Left colon (tissue), 2 donors: ENCODE results near the gene SLC7A5. TPM values are rescaled to one million over a fixed set of nuclear protein-coding genes. Genes with fewer than 3 reads are reported as not detected.
"Not testable (repeated sequence)": the region's sequence is repeated elsewhere in the genome, so short reads cannot be mapped to it uniquely, and the experiment has no call there.

Experiments
- ATAC-seq: fragments of 200-7000 bp; cut with Tn5 transposase; one replicate; pipeline ENCODE4 v1.9.1; 2020; ENCODE audit warnings: mild to moderate bottlenecking, moderate library complexity
- DNase-seq, 2 donors: peaks; one replicate each; pipeline ENCODE4 v3.0.0-alpha.2; 2020
- intact Hi-C, 2 donors: fragments of 100-400 bp; cut with DNase I in 1 of 2; cut with micrococcal nuclease in 1 of 2; formaldehyde crosslinking; loops; one replicate each; pipeline versions ENCODE4 v1.11.2 to v1.14.0; 2022; cut with DNase I, micrococcal nuclease
- total RNA-seq, 2 donors: library from RNA; stranded (reverse); fragmentation: NEBNext Ultra II Directional; extraction: Animal tissue kit (Norgen Biotek cat#: 25700); gene quantifications; one replicate each; pipeline ENCODE4 v1.2.1, GENCODE V29; 2021
- donor health status: DM: no; HTN: no; CAD: no.
- donor health status: DM: yes; HTN: yes; CAD: no.

The SLC7A5 gene
- total RNA-seq, 2 donors from 2014 or later: 3.6 to 11.2 TPM

DNA sequence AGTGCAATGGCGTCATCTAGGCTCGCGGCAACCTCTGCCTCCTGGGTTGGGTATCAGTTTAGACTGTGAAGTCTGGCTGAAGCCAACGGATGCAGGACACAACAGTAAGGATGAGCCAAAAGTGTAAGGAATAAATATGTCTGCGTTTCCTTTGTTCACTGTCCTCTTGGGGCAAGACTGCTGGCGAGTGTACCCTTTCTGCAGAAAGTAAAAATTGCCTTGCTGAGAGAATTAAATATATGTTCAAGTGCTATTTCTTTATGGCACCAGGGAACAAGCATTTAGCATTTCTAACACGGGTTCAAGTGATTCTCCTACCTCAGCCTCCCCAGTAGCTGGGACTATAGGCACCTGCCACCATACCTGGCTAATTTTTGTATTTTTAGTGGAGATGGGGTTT lies 51.9 kb downstream of the SLC7A5 start:
- intact Hi-C loops: not testable (repeated sequence)

DNA sequence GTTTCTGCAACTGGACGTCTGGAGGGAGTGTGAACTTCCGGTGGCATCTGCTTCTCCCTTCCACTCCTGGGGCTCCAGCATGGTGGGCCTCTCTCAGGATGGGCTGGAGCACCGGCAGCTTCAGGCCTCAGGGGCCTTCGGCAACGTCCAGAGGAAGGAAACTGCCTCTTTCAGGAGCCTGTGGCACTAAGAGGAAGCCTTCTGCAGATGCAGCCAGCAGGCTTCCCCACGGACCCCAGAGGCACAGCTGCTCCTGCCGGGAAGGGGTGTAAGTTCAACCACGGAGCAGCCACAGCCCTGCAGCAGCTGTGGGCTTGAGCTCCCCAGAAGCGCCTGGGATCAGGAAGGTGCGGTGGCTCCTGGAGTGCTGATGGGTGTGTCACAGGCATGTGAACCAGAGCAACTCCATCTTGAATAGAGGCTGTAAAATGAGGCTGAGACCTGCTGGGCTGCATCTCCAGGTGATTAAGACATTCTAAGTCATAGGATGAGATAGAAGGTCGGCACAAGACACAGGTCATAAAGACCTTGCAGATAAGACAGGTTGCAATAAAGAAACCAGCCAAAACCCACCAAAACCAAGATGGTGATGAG lies 52.7 kb downstream of the SLC7A5 start:
- intact Hi-C loops: no loop called here
- no peak for ATAC-seq
- no peak for DNase-seq

More for the DNA sequence above, 51.9 kb downstream of the SLC7A5 start:
- ATAC-seq, DNase-seq: not testable (repeated sequence)

DNA sequence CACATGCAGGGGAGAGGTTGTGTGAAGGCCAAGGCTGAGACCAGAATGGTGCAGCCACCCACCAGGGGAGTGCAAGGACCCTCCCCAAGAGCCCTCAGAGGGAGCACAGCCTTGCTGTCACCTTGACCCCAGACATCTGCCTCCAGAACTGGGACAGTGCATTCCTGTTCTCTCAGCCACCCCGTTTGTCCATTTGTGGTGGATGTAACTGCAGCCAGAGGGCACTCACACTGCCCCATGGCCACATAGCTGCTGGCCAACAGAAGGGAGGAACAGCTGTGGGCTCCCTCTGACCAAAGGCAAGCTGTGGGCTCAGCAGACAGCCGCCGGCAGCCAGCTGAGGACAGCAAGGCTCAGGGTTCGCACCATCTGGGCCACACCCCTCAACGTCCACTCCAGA lies 53.7 kb downstream of the SLC7A5 start:
- ATAC-seq (no peak), DNase-seq (no peak)
- intact Hi-C loops: no loop called here

DNA sequence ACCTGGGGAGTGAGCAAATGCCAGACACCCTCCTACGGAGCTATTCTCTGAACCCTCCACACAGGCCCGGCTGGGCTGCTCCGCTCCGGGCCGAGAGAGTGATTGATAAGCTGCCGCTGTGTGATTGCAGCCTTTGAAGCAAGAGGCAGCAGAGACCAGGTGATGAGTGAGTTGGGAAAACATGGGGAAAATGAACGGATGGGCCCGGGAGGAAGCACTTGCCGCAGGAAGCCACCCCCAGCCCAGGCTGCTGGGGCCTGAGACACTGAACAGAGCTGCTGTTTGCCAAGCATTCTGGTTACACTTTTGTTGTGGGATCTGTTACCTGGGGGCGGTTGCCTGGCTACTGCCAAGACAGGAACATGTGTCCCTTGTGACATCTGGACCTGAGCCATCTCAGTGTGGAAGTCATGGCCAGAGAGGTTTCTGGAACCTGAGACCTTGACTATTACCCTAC lies 57.1 kb downstream of the SLC7A5 start:
- DNase-seq (no peak), ATAC-seq (no peak)
- intact Hi-C loops: no loop called here

DNA sequence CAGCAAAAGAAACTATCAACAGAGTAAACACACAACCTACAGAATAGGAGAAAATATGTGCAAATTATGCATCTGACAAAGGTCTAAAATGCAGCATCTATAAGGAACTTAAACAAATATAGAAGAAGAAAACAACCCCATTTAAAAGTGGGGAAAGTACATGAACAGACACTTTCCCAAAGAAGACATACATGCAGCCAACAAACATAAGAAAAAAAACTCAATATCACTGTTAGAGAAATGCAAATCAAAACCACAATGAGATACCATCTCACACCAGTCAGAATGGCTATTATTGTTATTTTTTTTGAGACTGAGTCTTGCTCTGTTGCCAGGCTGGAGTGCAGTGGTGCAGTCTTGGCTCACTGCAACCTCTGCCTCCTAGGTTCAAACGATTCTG lies 57.9 kb downstream of the SLC7A5 start:
- intact Hi-C loops, DNase-seq, ATAC-seq: not testable (repeated sequence)

DNA sequence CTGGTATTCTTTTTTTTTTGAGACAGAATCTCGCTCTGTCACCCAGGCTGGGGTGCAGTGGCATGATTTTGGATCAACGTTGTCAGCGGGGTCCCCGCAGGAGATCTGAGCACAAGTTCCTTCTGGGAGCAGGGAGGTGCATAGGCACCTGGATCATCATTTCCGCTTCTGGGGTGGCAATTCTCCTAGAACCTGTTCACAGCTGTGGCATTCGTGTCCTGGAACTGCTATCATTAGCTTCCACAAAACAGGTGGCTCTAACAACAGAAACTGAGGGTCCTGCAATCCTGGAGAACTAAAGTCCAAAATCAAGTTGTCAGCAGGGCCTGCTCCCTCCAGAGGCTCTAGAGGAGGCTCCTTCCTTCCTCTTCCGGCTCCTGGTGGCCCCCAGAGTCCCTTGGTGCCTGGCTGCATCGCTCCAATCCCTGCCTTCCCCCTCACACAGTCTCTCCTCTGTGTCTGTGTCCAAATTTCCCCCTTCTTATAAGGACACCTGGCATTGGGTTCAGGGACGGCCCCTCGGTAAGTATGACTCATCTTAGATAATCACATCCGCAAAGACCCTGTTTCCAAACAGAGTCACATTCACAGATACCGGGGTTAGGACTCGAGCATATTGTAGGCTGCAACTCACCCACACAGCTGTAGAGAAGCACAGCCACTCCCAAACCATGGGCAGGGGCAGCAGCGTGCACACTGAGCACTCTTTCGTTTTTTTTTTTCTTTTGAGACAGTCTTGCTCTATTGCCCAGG lies 60.0 kb downstream of the SLC7A5 start:
- ATAC-seq (no peak), DNase-seq (no peak)
- intact Hi-C loops: no loop called here

DNA sequence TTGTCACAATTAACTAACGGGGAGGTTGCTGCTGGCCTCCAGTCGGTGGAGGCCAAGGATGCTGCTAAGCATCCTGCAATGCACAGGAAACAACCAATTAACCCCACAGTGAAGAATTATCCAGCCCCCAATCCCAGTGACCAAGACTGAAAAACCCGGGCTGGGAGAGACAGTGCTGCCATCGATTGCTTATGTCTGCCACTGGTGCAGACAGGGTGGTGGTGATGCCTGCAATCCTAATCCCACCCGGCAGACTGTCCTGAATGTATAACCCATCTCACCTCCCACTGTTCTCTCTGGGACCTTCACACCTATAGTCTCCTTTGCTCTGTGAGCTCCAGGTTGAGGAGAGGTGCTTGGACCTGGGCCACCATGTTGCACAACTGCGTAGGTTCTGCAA lies 61.2 kb downstream of the SLC7A5 start:
- ATAC-seq: no peak
- intact Hi-C loops: no loop called here

DNA sequence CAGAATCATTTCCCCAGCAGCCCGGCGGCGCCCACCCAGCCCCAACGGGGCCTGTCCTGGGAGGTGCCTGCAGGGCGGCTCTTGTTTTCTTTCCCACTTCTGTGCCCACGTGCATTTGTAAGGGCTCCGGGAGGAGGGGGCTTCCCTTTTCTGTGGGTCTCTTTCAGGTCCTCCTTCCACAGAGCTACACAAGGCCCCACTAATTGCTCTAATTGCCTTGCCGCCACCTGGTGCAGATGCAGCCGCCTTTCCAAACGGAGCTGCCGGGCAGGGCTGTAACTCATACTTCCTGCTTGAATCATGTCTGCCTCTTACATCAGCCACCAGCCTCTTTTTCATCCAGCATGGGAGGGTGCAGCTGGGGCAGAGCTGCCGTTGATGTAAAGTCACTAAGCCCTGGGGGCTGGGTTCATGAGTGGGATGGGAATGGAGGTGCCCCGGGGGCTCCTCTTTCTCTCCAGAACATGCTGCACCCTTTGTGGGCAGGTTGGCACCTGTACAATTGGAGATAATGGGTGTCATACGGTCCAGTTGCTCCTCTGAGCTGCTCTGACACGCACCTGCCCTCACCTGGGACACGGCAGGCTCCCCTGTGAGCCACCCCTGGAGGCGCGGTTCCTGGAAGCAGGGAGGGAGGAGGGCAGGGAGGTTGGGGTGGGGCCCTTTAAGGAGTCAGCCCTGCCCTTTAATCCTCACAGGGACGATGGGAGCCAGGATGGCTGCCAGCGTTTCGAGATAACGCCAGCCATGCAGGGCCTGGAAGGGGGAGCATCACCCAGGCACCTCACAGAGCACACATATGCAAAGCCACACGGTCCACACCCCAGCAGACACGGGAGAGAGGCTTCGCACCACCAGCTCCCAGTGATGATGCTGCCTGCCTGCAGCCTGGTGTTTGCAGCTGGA lies 62.4 kb downstream of the SLC7A5 start:
- peak; percentile 67 to 81 for DNase-seq
- peak; percentile 93 for ATAC-seq
- intact Hi-C loops: no loop called here

More for the DNA sequence above, 61.2 kb downstream of the SLC7A5 start:
- DNase-seq: no peak

DNA sequence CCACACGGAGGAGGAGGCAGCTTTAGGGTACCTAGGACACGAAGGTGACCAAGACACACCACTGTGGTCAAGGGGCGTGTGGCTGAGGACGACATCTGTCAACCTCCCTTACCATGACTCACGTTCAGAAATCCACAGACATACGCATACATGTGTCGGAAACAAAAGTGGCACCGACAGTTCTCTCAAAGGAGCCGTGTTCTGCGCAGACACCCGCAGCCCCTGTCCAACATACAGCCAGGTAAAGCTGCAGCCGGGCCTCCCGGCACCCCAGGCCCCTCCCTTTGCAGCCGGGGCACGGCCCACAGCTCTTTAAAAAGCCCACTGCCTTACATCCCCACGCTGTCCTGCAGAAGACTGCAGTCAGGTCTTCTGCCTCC lies 63.1 kb downstream of the SLC7A5 start:
- DNase-seq: no peak
- intact Hi-C loops: no loop called here
- peak; percentile 31 for ATAC-seq

DNA sequence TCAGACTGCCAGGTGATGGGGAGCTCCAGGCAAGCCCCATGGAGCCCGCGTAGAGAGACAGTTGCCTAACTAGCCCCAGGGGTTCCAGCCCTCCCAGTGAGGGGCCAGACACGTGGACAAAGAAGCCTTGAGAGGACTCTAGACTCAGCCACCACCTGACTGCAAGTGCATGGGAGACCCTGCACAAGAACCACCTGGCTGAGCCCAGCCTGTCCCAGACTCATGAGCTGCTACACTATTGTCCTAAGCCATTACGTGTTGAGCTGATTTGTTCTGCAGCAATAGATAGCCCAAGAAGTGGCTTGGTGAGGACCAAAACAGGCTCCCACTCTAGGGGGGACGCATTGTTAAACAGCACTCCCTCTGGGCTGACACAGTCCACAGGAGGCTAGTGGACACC lies 65.9 kb downstream of the SLC7A5 start:
- intact Hi-C loops: no loop called here

DNA sequence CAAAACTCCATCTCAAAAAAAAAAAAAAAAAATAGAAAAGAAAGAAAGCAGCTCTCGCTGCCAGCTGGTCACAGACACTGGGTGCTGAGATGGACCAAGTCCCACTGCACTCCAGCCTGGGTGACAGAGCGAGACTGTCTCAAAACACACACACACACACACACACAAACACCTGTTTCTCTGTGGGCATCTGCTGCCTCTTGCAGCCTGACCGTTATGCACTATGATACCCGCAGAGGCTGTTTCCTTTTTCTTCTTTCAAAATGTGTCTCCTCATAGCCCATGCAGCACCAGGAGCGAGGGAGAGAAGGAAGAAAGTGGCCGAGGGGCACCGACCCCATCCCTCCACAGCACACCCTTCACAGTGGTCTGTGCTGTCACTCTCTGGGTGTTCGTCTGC lies 66.6 kb downstream of the SLC7A5 start:
- no peak for DNase-seq
- ATAC-seq: no peak
- intact Hi-C loops: no loop called here

More for the DNA sequence above, 65.9 kb downstream of the SLC7A5 start:
- ATAC-seq (no peak), DNase-seq (no peak)

DNA sequence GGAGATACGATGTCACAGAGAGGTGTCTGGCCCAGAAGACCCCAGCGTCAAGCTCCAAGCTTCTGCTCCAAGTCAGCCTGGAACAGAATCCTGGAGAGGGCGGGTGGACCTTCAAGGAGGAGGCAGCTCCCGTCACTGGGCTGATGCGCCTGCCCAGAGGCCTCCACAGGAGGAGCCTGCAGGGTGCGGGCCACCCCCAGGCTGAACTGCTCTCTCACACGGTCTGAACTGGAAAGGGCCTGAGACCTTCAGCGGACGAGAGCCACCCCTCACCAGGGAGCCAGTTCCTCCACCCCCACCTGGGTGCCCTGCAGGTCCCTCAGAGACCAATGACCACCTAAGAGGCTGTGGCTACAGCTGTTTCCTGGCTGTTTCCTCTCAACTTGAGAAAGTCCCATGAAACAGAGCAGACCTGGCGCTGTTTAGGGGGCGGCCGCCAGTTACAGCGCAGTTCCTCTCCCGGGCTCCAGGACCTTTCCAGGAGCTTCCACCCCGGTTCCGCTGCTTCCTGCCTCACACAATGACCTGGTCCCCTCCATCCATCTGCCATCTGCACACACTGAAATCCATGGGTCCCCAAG lies 67.5 kb downstream of the SLC7A5 start:
- DNase-seq (no peak), ATAC-seq (no peak)
- intact Hi-C loops: no loop called here

DNA sequence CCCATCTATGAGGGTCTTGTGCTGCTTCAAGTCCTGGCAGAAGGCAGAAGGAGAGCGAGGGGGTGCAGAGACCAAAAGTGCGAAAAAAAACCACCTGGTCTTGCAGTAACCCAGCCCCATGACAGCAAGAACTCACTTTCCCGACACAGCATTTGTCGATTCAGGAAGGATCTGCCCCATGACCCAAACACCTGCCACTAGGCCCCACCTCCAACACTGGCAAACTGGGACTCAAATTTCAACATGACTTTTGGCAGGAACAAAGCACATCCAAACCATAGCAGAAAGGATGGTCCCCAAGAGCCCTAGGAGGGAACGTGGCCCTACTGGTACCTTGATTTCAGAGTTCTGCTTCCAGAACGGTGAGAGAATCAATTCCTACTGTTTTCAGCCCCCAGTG lies 68.8 kb downstream of the SLC7A5 start:
- ATAC-seq: no peak
- intact Hi-C loops: no loop called here

DNA sequence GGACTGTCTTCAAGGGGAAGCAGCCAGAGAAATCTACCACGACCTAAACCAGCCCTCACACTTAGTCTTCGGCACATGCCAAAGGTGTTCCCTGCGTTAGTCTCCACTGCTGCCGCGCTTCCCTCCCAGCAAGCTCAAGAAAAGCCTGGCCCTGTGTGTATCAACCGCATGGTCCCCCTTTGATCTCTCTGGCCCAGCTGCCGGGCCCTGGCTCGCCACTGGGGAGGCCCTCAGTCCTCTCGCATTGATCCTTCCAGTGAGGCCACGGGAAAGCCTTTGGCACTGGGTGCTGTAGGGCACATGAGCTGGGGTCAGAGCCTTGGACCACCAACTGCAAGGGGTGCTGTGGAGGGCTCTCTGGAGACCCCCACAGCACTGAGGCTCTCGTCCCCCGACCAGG lies 74.0 kb downstream of the SLC7A5 start:
- ATAC-seq: no peak
- intact Hi-C loops: no loop called here
- no peak for DNase-seq

More for the DNA sequence above, 68.8 kb downstream of the SLC7A5 start:
- no peak for DNase-seq

DNA sequence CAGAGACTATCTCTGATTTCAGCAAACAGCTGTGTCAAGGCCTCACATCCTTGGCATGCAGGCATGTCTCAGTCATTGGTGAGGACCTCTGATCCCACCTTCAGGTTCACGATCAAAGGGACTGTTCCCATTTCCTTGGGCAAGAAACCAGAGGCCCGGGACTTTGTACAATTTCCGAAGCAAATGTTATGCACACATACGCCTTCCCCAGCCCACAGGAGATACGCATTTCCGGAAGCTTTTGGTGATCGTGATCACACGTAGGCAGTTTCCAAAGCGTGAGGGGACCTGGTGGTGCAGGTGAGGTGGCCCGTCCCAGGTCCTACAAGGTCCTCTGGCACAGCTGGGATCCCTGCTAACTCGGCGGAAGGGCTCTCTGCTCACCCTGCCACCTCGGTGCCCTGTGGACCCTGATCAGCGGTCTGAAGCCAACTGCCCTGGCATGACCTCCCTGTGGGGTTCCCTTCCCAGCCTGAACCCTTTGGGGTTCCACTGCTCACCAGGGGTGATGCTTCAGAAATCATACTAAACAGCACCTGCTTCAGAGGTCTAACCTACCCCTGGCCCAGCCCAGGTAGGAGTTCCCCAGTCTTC lies 74.7 kb downstream of the SLC7A5 start:
- ATAC-seq (no peak), DNase-seq (no peak)
- intact Hi-C loops: no loop called here

DNA sequence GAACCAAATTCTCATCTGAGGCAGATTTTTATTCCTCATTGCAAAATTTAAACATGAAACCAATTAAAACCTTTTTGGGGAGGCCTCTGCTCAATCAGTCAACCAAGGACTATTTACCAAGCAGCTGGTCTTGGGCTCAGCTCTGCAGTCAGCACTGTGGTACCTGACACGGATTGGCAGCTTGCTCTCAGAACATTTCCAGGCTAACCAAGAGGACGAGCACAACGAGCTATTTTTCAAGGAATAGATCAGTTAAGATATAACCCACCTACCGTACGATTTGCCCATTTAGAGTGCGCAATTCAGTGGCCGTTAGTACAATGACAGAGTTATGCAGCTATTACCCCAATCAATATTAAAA lies 77.1 kb downstream of the SLC7A5 start:
- intact Hi-C loops: no loop called here
- DNase-seq: no peak
- no peak for ATAC-seq

DNA sequence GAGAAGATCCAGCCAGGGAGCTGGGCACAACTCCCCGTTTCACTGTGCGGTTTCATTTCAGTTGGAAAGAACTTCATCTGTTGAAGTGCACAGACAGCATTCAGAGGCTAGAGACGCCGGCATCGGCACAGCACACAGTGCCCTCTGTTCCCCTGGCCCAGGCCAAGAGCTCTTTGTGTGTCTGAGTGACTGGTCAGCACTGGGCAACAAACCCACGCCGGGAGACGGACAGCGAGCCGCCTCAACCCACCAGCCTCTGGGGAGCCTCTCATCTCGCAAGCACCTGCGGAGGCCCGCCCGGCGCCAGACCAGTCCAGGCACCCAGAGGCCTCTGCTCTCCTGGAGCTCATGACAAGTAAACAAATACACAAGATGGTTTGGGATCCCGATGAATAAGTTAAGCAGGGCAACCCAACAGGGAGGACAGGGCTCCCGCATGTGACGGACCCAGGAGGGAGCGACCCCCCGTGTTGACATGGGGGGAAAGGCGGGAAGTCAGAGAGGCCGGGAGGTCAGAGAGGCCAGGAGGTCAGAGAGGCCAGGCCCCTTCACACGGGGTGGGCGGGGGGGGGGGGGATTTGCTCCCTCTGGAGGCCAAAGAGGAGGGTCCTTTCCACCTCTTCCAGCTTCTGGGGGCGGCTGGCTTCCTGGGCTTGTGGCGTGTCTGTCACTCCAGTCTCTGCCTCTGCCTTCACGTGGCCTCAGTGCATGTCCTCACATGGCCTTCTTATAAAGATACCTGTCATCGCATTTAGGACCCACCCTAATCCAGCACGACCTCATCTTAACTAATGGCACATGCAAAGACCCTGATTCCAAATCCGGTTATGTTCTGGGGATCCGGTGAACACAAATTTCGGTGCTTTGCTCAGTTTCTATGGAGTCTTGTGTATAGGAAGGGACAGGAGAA lies 77.8 kb downstream of the SLC7A5 start:
- intact Hi-C loops: no loop called here
- DNase-seq (no peak), ATAC-seq (no peak)
